Amniotic epithelial cell (primary cell): ENCODE results near the gene MED31.
"Not testable (repeated sequence)": the region's sequence is repeated elsewhere in the genome, so short reads cannot be mapped to it uniquely, and the experiment has no call there.

Experiments used
- DNase-seq: peaks from one replicate; pipeline ENCODE4 v3.0.0-alpha.2; 2010; ENCODE audit warnings: low read depth

MED31 gene

DNA sequence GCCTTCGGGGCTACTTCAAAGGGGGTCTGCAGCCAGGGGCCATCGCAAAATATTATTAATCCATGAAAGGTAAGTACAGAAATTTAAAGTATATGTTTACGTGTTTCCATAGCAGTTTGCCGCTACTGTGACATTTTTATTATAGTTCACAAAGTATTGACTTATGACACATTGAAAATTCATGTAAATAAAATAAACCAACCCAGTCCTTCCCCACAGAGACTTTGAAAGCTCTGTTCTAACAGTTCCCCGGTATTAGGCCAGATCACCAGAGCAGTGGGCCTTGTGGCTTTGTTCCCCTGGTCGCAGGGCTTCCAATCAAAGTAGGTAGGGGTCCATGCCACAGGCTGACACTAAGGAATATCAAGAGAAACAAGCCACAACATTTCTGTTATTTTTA lies 24.8 kb downstream of the MED31 start:
- no peak for DNase-seq

DNA sequence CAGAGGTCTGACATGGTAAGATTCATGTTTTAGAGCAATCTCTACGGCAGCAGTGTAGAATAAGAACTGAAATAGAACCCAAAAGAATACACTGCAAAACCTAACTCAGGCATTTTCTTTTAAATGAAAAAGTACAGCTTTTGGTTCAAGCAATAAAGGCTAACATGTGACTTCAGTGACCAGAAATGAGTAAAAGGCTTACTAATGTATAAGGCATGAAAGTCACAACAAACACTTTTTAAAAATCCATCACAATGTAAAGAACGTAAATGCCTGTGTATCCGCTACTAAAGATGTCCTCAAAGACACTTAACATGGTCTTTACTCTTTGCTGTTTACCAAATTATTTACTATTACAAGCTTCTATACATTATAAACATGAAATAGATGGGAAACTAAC lies 27.5 kb downstream of the MED31 start:
- no peak for DNase-seq

DNA sequence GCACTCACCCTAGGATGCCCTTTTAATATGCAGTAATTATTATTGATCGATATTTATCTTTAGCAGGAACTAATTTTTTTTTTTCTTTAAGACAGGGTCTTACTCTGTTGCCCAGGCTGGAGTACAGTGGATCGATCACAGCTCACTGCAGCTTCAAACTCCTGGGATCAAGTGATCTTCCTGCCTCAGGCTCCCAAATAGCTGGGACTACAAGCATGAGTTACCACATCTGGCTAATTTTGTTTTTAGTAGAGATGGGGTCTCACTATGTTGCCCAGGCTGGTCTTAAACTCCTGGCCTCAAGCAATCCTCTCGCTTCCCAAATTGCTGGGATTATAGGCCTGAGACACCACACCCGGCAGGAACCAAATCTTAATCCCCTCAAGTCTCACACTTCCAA lies 40.2 kb downstream of the MED31 start:
- DNase-seq, result no peak

DNA sequence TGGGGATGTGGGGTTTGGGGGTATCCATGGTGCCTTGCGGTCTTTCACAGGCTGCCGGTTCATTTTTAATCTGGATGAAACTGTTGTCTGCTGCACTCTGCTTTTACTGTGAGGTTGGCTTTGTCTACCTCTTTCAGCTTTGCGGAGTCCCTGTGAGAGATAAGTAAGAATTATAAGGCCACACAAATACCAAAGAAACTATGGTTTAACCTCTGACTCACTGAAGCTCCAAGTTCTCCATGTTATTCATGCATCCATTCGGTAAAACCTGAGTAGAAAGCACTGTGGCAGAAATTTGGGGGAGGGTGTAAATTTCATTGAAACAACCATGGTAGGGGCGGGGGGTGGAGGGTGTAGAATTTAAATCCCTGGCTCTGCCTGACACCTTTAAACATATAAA lies 41.4 kb downstream of the MED31 start:
- DNase-seq, result peak; percentile 22

DNA sequence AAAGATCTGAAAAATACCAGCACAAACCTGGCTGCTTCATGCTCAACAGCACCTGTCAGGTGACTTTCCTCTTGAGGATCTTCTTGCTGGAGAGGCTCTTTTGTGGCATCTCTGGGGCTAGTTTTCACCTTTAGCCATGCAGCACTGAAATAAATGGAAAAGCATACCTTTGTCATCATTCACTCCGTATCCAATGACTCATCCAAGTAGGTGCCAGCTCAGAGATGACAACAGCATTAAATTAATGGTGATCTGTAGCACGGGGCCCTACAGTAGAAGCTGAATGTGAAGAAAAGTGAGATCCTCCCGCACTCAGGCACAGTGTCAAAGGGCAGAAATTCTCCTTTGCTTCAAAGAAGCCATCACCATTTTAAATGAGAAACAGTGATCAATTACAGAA lies 43.1 kb downstream of the MED31 start:
- DNase-seq, result peak; percentile 27

DNA sequence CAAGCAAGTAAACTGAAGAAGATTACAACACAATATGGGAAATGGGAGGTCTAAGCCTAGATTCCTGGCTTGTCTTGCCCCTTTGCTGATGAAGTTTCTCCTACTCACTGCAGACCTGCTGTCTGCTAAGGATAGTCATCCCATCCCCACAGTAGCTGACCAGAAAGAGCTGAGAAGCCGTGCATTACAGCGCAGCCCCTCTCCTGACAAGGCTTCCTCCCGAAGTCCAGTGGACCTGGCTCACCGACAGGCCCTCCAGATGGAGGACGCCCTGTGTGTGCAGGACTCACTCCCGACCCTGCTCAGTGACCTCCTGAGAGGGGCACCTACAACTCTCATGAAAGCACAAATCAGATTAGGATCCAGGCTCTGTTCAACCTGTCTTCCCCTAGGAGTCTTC lies 46.3 kb downstream of the MED31 start:
- DNase-seq, result no peak

DNA sequence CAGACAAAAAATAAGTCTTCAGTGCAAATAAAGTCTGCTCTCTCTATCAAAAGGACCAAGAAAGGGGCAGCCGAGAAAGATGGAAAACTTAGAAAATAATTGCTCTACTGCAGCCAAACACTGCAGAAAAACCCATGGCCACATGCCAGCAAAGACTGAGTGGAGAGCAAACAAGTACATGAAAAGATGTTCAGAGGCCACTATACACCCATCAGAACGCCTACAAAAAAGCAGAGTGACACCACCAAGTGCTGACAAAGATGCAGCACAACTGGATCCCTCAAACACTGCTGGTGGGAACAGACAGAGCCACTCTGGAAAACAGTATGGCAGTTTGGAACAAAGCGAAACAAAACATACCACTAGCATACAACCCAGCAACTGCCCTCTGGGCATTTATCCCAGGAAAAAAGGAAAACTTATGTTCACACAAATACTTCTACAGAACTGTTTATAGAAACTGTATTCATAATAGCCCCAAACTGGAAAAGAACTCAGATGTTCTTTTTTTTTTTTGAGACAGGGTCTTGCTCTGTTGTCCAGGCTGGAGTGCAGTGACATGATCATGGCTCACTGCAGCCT lies 47.6 kb downstream of the MED31 start:
- DNase-seq, result no peak

DNA sequence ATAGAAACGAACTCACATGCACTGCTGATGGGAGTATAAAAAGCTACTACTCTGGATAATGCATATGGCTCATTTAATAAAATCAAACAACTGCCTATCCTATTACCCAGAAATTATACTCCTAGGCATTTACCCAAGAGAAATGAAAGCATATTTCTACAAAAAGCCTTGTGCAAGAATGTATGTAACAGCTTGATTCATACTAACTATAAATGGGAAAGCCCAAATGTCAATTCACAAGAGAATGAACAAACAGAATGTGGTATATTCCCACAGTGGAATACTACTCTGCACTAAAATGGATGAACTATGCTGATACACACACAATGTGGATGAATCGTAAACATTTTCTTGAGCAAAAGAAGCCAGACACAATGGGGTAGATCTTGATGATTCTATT lies 49.3 kb downstream of the MED31 start:
- no peak for DNase-seq

DNA sequence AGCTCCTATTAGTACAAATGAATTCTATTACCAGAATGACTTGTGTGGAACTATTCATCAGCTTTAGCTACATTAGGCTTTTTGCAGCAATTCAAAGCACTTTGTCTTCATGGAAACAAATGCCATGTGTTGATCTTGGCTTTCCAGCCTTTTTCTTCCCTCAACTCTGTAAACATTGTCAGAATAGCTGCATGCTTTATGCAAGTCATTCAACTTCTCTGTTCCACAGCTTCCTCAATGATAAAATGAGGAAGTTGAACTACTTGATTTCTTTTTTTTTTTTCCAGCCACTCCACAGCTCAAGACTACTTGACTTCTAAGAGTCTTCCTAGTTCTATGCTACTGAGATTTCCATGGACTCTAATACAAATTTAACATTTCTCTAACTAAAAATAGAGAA lies 52.0 kb downstream of the MED31 start:
- DNase-seq, result no peak

DNA sequence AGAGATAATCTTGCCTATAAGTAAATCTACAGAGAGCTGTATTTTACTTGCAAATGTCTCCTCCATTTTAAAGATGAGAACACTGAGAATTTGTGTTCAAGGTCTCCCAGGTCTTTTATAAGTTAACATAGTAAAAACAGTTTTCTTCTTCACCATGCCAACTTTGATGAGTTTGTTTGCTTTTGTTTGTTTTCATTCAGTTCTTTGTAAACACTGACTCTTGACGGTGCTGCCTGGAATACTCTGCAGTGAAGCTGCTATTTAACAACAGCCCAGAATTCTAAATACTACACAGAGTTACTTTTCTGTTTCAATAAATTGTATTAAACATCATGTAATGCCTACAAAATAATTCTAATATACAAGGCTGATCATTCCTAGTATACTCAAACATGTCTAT lies 53.7 kb downstream of the MED31 start:
- DNase-seq, result no peak

DNA sequence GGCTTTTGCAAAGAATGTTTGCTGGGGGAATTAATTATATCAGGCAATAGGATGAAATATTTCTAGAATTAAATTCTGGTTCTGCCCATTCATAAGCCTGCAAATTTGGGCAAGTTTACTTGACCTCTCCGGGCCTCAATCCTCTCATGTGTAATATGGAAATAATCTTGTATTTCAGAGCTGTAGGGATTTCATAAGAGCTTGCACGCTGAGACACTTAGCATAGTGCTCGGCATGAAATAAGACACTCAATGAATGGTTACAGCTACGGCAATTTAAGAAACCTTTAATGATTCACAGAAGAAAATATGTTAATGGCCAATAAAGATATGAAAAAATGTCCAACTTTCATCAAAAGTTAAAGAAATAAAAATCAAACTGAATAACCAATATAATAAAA lies 54.5 kb downstream of the MED31 start:
- no peak for DNase-seq

DNA sequence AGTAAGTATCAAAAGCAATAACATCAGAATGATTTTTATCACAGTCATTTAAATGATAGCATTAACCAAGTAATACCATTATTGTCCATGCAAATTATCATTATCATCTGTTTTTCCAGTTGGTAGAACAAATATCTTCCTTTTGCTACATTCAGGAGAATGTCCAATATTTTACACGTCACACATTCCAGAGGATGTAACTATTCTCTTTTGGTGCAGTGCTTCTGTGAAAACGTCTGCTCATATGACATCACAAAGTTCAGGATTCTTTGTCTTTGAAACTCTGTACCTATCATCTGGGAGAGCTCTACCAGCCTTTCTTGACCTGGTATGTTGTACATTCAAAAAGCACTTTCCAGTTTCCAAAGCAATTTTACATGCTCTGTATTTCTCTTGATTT lies 54.9 kb downstream of the MED31 start:
- no peak for DNase-seq

DNA sequence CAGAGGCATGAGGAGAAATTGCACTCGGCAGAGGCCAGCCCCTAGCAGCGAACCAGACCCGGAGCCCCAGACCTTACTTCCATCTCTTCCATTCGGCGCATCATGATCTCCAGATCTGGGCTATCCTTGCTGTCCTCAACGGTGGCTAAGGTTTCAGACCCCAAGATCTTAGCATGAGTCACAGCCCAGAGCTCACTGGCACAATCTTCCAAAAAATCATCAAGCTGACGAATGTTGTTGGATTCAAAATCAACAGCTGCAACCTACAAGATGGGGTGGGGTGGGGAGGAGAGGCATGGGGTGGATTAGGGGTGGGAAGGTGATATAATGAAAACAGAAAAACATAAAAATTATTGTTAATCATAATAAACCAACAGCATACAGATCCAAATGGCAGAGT lies 55.3 kb downstream of the MED31 start:
- no peak for DNase-seq

DNA sequence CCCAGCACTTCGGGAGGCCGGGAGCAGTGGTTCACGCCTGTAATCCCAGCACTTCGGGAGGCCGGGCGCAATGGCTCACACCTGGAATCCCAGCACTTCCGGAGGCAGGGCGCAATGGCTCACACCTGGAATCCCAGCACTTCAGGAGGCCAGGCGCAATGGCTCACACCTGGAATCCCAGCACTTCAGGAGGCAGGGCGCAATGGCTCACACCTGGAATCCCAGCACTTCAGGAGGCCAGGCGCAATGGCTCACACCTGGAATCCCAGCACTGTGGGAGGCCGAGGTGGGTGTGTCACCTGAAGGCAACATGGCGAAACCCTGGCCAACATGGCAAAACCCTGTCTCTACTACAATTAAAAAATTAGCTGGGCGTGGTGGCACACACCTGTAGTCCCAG lies 58.0 kb downstream of the MED31 start:
- not testable (repeated sequence) for DNase-seq
